Left renal cortex interstitium (tissue), 4 donors: ENCODE measurements around the gene PRR9. TPM values are rescaled to one million over a fixed set of nuclear protein-coding genes. Genes with fewer than 3 reads are reported as not detected.

Experiments used
- DNase-seq, 4 donors: peaks; one replicate each; pipeline ENCODE4 v3.0.0-alpha.2; 2013; ENCODE audit warnings: low read depth in 4 of 4, low spot score in 2 of 4, missing footprints in 1 of 4
- polyA plus RNA-seq, 4 donors: library from polyadenylated mRNA; unstranded; fragments of 120-200 nt; gene quantifications; one replicate each; pipeline ENCODE4 v1.2.1, GENCODE V29; 2013; ENCODE audit not compliant: insufficient read length in 4 of 4

PRR9 gene
- polyA plus RNA-seq, 4 donors = not detected

DNA sequence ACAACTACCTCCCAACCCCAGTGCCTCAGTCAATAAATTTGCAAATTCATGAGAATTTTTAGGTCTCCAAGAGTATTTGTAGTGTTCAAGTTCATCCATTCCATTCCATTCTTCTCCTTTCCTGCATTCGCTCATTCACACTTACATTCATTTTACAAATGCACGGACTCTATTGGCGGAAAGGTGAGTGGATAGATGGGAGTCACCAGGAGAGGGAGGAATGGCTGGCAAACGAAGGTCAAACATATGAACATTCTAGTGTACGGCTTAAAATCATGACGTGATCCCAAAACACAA lies 44.6 kb downstream of the PRR9 start:
- DNase-seq = no peak

DNA sequence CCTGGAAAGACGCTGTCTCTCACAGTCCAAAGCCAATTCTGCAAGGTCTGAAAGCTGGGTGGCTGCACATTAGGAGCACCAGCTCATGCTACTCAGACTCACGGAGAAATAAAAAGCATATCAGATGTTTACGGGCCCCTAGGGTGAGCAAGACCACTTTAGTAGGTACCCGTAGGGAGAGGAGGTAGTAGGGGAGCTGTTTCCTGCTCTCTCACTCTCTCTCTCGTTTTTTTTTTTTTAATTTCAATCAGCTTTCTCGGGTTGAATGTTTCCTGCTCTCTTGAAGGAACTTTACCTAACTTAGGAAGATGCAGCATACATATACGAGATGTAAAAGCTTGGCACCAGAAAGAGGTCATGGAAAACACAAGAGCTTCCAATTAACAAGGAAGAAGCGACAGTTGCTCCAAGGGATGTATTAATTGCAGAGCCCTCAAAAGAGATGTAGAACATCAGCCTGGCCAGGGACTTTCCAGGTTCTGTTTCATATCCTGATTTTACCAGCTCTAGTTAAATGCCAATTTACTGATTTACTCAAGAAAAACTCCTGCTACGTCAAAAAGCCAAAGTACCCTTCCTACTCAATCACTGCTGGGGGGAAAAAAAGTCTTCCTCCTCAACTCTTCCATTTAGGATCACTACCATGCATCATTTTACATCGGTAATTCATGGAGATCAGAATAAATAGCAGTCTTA lies 45.2 kb downstream of the PRR9 start:
- DNase-seq = no peak

DNA sequence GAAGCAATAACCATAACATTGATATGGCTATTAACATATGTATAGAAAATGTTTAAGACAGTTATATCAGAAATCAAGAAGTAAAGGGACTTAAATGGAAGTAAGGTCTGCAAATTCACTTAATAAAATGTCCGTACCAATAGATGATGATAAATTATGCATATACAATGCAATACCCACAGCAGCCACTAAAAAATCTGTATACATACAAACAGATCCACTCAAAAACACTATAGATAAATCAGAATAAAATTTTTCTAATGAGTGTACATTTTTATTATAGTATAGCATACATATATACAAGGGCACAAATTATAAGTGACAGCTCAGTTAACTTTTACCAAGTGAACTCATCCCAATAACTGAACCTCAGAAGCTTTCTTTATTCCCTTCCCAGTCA lies 48.1 kb downstream of the PRR9 start:
- DNase-seq = no peak

Other genes with a start within 250 kb of the PRR9 start
- gene SPRR4, start 246.9 kb upstream of the PRR9 start, polyA plus RNA-seq = not detected
- not detected for gene SPRR1A, start 233.5 kb upstream of the PRR9 start, polyA plus RNA-seq
- gene SPRR3, start 215.8 kb upstream of the PRR9 start, polyA plus RNA-seq = under 1 TPM in 3 of 4 donors, not detected in 1; 0.17 to 0.51 (median 0.18) TPM
- gene SPRR1B, start 186.4 kb upstream of the PRR9 start, polyA plus RNA-seq = not detected
- gene SPRR2D, start 176.5 kb upstream of the PRR9 start, polyA plus RNA-seq = not detected
- under 1 TPM in 1 of 4 donors, not detected in 3; 0.14 TPM for gene SPRR2A, start 160.1 kb upstream of the PRR9 start, polyA plus RNA-seq
- gene SPRR2B, start 146.0 kb upstream of the PRR9 start, polyA plus RNA-seq = not detected
- gene SPRR2E, start 123.1 kb upstream of the PRR9 start, polyA plus RNA-seq = not detected
- not detected for gene SPRR2F, start 104.1 kb upstream of the PRR9 start, polyA plus RNA-seq
- gene SPRR2G, start 66.7 kb upstream of the PRR9 start, polyA plus RNA-seq = not detected
- gene LELP1, start 14.2 kb upstream of the PRR9 start, polyA plus RNA-seq = not detected
- not detected for gene LORICRIN, start 42.1 kb downstream of the PRR9 start, polyA plus RNA-seq
- gene PGLYRP3, start 95.4 kb downstream of the PRR9 start, polyA plus RNA-seq = not detected
- gene PGLYRP4, start 131.3 kb downstream of the PRR9 start, polyA plus RNA-seq = not detected
- 10 to 100 TPM in 3 of 4 donors, 1 to 10 TPM in 1; 7.7 to 25.8 (median 17.0) TPM for gene S100A9, start 140.3 kb downstream of the PRR9 start, polyA plus RNA-seq
- 1 to 10 TPM in 3 of 4 donors, under 1 TPM in 1; 0.35 to 3.9 (median 2.1) TPM for gene S100A12, start 158.0 kb downstream of the PRR9 start, polyA plus RNA-seq
- gene S100A8, start 173.5 kb downstream of the PRR9 start, polyA plus RNA-seq = 10 to 100 TPM in 3 of 4 donors, 1 to 10 TPM in 1; 4.4 to 15.1 (median 12.9) TPM
- not detected for gene S100A7A, start 198.9 kb downstream of the PRR9 start, polyA plus RNA-seq
- under 1 TPM in 3 of 4 donors, not detected in 1; 0.32 to 0.87 (median 0.55) TPM for gene S100A7, start 243.1 kb downstream of the PRR9 start, polyA plus RNA-seq